A549 treated with Hydrocortisone at 1 μM for 4 hours (cell line): ENCODE data around the gene ITGAE. TPM values are rescaled to one million over a fixed set of nuclear protein-coding genes. Genes with fewer than 3 reads are reported as not detected.

Source experiments
- total RNA-seq: library from RNA; stranded (reverse); fragments of 200-300 nt; extraction: Qiagen RNA extraction; gene quantifications from 5 replicates; pipeline ENCODE4 v1.2.3, GENCODE V29; 2022

ITGAE gene
- total RNA-seq: 84.6 to 102 TPM (median 95.7 TPM) in 5 replicates

GRCh38 chr17:3800362-3801271, at the start of gene ITGAE:
ITGAE (minus strand) TSS chr17:3801188; CDS start chr17:3801144, 44 bp downstream.

GRCh38 chr17:3845621-3846436, 44.8 kb upstream of the ITGAE start, which contains the start of gene NCBP3:
NCBP3 (minus strand) TSS chr17:3846246; CDS start chr17:3846223, 23 bp downstream.

GRCh38 chr17:3723556-3724377, 77.2 kb downstream of the ITGAE start, which contains the start of gene HASPIN:
HASPIN (plus strand) TSS chr17:3723903; CDS start chr17:3723936, 33 bp downstream.

GRCh38 chr17:3695723-3696411, 105.1 kb downstream of the ITGAE start, which contains the start of gene P2RX5:
P2RX5 (minus strand) TSS chr17:3696155; CDS start chr17:3696005, 150 bp downstream.

GRCh38 chr17:3668279-3669084, 132.5 kb downstream of the ITGAE start, which contains the start of the genes EMC6 and TAX1BP3:
EMC6 (plus strand) TSS chr17:3668812; CDS start chr17:3669147, 335 bp downstream.
TAX1BP3 (minus strand) TSS chr17:3668578; CDS start chr17:3668526, 52 bp downstream.

Other genes starting within 250 kb of the ITGAE start
- gene TRPV3, start 243.4 kb downstream of the ITGAE start, total RNA-seq: 0.30 to 0.40 TPM (median 0.36 TPM) in 5 replicates
- 3.5 to 4.1 TPM (median 3.9 TPM) in 5 replicates for gene TRPV1, start 191.8 kb downstream of the ITGAE start, total RNA-seq
- 13.9 to 17.2 TPM (median 15.4 TPM) in 5 replicates for gene SHPK, start 164.9 kb downstream of the ITGAE start, total RNA-seq
- gene CTNS, start 164.4 kb downstream of the ITGAE start, total RNA-seq: 11.8 to 17.0 TPM (median 12.2 TPM) in 5 replicates
- 294 to 352 TPM (median 338 TPM) in 5 replicates for gene TAX1BP3, start 132.6 kb downstream of the ITGAE start, total RNA-seq
- 101 to 150 TPM (median 148 TPM) in 5 replicates for gene EMC6, start 132.4 kb downstream of the ITGAE start, total RNA-seq
- gene P2RX5, start 105.0 kb downstream of the ITGAE start, total RNA-seq: 19.9 to 24.4 TPM (median 23.6 TPM) in 5 replicates
- gene HASPIN, start 77.3 kb downstream of the ITGAE start, total RNA-seq: 12.4 to 16.1 TPM (median 12.6 TPM) in 5 replicates
- 26.3 to 35.6 TPM (median 30.4 TPM) in 5 replicates for gene NCBP3, start 45.1 kb upstream of the ITGAE start, total RNA-seq
- gene CAMKK1, start 91.9 kb upstream of the ITGAE start, total RNA-seq: 24.6 to 27.6 TPM (median 25.3 TPM) in 5 replicates
- 0.02 TPM in 1 of 5 replicates, not detected in the others for gene P2RX1, start 115.3 kb upstream of the ITGAE start, total RNA-seq
- gene ATP2A3, start 163.2 kb upstream of the ITGAE start, total RNA-seq: 3.6 to 5.8 TPM (median 4.8 TPM) in 5 replicates